Panc1 (cell line): Measurements from ENCODE around the gene ZBTB7C.

Experiments
- POLR2AphosphoS5 ChIP-seq: IDR thresholded peaks from 2 replicates; pipeline ENCODE4 v1.6.1; 2012; ENCODE audit warnings: mild to moderate bottlenecking, low read depth, low read length, moderate library complexity
- SIN3A ChIP-seq: IDR thresholded peaks from 2 replicates; pipeline ENCODE4 v1.6.1; 2012; ENCODE audit warnings: low read depth, mild to moderate bottlenecking, low read length, moderate library complexity, borderline replicate concordance; ENCODE audit not compliant: insufficient read depth
- TF ChIP-seq, protein P1 (sequence below): fragments of 450-650 bp; IDR thresholded peaks from 2 replicates; pipeline ENCODE4 v1.5.1; 2017; ENCODE audit warnings: mild to moderate bottlenecking

DNA sequence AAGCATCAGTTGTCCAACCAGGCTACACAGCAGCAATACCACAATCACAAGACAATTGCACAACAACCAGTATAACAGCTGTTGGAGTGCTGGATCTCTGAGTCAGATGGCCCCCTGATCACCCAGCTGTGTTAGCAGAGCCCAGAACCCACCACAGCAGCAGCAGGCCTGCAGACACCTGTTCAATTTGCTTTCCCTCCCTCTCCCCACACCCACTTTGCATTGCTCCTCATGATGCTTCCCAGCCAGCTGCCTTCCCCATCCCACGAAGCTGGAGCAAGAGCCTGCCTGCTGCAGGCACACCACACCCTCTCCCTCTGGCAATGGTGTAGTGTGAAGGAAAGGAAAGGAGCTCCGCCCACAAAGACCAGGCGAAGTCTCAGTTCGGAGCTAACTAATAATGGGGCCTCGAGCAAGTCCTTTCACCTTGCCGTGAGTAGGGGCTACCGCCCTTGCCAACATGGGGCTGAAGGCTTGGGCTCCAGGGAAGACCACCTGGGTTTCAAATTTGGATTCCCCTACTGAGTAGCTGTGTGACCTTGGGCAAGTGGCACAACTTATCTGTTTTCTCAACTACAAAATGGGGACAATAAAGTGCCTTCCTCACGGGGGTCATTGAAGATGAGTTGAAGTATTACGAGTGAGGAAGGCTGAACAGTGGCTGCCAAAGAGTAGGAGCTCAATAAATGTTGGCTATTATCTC, 19.4 kb upstream of the ZBTB7C start:
- TF ChIP-seq, protein P1, sequence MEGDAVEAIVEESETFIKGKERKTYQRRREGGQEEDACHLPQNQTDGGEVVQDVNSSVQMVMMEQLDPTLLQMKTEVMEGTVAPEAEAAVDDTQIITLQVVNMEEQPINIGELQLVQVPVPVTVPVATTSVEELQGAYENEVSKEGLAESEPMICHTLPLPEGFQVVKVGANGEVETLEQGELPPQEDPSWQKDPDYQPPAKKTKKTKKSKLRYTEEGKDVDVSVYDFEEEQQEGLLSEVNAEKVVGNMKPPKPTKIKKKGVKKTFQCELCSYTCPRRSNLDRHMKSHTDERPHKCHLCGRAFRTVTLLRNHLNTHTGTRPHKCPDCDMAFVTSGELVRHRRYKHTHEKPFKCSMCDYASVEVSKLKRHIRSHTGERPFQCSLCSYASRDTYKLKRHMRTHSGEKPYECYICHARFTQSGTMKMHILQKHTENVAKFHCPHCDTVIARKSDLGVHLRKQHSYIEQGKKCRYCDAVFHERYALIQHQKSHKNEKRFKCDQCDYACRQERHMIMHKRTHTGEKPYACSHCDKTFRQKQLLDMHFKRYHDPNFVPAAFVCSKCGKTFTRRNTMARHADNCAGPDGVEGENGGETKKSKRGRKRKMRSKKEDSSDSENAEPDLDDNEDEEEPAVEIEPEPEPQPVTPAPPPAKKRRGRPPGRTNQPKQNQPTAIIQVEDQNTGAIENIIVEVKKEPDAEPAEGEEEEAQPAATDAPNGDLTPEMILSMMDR, result no peak
- TF ChIP-seq SIN3A, result no peak
- no peak for TF ChIP-seq POLR2AphosphoS5
